GM12872 (cell line): ENCODE results near the gene ENAH.

Source experiments
- TF ChIP-seq, protein P1 (sequence below): IDR thresholded peaks from 3 replicates; pipeline ENCODE4 v1.5.1; 2011; ENCODE audit warnings: low read depth, mild to moderate bottlenecking, low read length, moderate library complexity; ENCODE audit not compliant: insufficient read depth

The ENAH gene

DNA sequence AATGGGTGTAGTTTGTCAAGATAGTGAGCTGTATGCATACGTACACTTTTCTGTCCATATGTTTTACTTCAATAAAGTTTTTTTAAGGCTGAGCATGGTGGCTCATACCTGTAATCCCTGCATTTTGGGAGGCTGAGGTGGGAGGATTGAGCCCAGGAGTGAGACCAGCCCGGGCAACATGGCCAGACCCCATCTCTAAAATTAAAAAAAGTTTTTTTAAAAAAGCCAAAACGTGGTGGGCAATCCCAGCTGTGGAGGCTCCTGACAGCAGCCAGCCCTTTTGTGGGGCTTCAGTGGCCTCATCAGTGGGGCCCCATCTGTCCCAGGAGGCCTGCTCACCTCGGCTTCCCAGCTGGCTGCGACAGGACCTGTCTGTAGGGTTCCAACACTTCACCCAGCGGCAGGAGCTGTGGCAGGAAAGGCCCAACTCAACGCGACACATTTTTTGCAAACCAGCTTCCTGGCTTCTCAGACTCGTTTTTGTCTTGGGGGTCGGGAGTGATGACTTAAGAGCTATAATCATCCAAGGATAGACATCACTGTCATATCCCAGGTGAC is 168.2 kb downstream of the ENAH start:
- TF ChIP-seq, protein P1, sequence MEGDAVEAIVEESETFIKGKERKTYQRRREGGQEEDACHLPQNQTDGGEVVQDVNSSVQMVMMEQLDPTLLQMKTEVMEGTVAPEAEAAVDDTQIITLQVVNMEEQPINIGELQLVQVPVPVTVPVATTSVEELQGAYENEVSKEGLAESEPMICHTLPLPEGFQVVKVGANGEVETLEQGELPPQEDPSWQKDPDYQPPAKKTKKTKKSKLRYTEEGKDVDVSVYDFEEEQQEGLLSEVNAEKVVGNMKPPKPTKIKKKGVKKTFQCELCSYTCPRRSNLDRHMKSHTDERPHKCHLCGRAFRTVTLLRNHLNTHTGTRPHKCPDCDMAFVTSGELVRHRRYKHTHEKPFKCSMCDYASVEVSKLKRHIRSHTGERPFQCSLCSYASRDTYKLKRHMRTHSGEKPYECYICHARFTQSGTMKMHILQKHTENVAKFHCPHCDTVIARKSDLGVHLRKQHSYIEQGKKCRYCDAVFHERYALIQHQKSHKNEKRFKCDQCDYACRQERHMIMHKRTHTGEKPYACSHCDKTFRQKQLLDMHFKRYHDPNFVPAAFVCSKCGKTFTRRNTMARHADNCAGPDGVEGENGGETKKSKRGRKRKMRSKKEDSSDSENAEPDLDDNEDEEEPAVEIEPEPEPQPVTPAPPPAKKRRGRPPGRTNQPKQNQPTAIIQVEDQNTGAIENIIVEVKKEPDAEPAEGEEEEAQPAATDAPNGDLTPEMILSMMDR = no peak

DNA sequence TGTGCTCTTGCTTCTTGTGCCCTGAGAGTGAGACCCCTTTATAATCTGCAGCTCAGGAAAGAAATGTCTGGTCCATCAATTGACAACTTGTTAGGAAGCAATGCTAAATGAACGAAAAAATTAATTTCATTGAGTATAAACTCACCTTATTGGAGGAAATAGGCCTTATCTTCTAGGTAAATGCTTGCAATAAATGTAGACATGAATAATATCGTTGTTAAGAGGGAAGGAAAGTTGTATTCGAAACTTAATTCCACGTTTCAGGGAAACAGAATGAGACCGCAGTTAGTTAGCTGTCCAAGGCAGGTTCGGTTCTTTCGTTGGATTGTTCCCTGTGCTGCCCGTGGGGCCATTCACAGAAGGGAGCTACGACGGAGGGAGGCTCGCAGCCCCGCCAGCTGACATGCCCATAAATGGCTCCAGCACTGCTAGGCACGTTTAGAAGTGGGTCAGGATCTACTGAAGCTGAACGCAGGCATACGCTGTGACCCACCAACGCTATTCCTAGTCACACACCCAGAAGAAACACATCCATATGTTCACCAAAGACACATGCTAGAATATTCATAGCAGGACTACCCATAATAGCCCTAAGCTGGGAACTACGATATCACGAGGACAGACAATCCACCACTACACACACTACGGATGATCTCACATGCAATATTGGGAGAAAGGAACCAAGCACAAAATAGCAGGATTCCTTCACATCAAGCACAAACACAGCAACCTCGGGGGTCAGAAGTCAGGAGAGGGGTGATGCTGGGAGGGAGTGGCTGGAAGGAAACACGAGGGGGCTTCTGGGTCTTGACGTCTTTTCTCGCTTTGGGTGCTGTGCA is 168.9 kb downstream of the ENAH start:
- TF ChIP-seq, protein P1 = no peak

DNA sequence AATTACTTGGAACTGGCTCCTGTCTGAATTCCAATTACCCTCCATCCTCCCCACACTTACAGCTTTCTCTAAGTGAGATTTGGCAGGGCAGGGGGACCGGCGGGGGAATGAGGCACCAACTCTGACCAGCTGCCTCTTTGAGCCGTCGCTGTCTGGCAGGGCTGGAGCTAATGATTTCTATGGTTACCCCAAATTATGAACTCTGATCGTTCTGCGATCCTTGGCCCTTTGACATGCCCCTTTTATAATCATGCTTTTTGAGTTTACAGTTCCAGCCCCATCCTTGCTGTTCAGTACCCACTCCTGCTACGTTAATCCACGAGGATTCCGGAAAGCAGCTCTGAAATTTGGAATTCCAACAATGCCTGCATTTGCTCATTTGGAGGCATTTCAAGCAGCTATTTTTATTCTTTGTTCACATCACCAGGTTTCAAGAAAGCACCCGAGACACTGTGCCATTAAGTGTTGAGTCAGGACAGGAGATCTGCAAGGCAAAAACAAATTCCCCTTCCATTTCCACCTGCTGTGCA is 170.4 kb downstream of the ENAH start:
- TF ChIP-seq, protein P1 = no peak

DNA sequence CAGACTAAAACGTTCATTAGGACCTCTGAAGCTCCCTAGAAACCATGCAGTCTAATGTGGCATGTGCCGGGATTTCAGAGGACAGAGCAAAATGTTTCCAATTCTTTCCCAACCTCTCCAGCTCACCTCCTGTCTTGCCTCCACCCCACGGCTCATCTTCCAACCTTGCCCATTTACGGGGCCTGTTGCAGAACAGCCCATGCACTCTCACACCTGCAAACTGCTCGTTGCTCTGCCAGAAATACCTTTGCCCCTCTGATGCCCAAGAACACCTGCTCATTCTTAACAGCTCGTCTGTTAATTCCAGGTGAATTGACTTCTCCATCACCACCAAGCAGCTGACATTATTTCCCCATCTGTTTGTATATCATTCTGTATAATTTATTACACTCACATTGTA is 171.2 kb downstream of the ENAH start:
- TF ChIP-seq, protein P1 = no peak

DNA sequence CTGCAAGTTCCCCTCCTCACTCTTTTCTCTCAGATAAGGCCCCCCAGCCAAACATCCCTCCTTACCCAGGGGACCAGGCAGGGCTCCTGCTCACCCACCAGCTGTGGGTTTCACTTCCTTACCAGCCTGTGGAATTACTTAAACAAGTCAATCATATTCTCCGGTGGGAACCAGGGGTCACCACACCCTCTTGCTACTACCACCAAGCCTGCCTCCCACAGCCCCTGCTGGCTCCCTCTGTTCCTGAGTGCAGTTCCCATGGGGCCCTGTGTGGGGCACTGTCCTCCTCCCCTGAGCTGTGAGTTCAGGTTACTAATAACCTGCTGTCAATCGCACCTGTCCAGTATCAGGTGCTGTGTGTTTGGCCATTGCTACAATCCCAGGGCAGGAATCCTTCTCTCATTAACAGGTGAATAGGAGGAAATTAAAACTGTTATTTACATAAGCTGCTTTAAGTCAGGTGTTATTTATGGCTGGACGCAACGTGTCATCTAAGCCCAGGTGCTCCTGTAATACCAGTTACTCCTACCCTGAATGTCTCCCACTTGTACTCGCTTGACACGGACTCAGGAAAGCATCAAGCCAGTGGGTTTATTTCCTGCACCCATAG is 172.0 kb downstream of the ENAH start:
- TF ChIP-seq, protein P1 = peak; percentile 94

DNA sequence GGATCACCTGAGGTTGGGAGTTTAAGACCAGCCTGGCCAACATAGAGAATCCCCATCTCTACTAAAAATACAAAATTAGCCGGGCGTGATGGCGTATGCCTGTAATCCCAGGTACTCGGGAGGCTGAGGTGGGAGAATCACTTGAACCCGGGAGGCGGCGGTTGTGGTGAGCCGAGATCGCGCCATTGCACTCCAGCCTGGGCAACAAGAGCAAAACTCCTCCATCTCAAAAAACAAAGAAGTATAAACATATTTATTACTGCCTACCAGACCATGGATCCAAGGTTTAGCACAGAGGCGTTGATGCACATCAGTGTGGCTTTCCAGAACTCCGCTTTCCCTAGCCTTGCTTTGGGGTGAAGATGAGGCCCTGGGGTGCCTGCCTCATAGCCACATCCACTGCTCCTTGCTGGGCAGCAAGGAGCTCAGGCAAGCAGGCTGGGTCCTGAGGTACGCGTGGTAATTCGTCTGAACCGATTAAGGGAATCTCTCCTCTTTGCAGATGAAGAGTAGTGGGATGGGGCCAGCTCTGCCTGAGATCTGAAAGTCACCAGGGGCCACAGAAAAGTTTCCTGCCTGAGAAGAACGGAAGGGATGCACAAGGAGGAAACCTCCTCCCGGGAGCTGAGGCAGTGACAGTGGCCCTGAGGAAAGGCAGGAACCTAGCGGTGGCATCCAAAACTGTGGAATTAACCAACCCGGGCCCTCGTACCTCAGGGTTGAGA is 172.8 kb downstream of the ENAH start:
- TF ChIP-seq, protein P1 = no peak

DNA sequence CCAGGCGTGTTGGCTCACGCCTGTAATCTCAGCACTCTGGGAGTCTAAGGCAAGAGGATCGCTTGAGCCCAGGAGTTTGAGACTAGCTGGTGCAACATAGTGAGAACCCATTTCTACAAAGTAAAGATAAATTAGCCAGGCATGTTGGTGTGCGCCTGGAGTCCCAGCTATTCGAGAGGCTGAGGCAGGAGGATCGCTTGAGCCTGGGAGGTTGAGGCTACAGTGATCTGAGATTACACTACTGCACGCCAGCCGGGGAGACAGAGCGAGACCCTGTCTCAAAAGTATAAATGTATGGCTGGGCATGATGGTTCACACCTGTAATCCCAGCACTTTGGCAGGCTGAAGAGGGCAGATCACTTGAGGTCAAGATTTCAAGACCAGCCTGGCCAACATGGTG is 173.6 kb downstream of the ENAH start:
- TF ChIP-seq, protein P1 = no peak
